Naive thymus-derived CD8-positive, alpha-beta T cell (primary cell): ENCODE measurements around the gene ZNF446. TPM values are rescaled to one million over a fixed set of nuclear protein-coding genes. Genes with fewer than 3 reads are reported as not detected.
"Not testable (repeated sequence)": the region's sequence is repeated elsewhere in the genome, so short reads cannot be mapped to it uniquely, and the experiment has no call there.

Source experiments
- ATAC-seq, 2 donors: fragments of 150-1000 bp; cut with Tn5 transposase in 1 of 2; sonication (Bioruptor Pico), chemical (Tn5 transposase) in 1 of 2; 1 replicate in 1 of 2; 2 replicates in 1 of 2; pipeline ENCODE4 v1.10.0; 2021; ENCODE audit warnings: mild to moderate bottlenecking in 2 of 2, moderate library complexity in 2 of 2
- POLR2A ChIA-PET: fragments of 350-600 bp; sonication (Branson Sonifier 250); formaldehyde crosslinking; loops from one replicate; lab custom pipeline; 2021; ENCODE audit warnings: antibody characterized with exemption; lab: Charles Lee
- DNase-seq, 10 donors: peaks; one replicate each; pipeline versions ENCODE4 v3.0.0 to v3.0.0-alpha.2; 2020 to 2022
- H3K27ac Mint-ChIP-seq, 10 donors: one replicate each; pipeline ENCODE4 v1.8.0; 2020 to 2022; ENCODE audit warnings: mild to moderate bottlenecking in 10 of 10, mixed read lengths in 10 of 10, moderate library complexity in 4 of 10, inconsistent platforms in 1 of 10
- H3K27me3 Mint-ChIP-seq, 5 donors: one replicate each; pipeline ENCODE4 v1.8.0; 2021 to 2022; ENCODE audit warnings: mixed read lengths in 5 of 5
- H3K36me3 Mint-ChIP-seq, 3 donors: one replicate each; pipeline ENCODE4 v1.8.0; 2020 to 2022; ENCODE audit warnings: mixed read lengths in 3 of 3, mild to moderate bottlenecking in 2 of 3, inconsistent platforms in 1 of 3
- H3K4me1 Mint-ChIP-seq, 4 donors: one replicate each; pipeline ENCODE4 v1.8.0; 2021 to 2022; ENCODE audit warnings: mixed read lengths in 4 of 4
- H3K4me3 Mint-ChIP-seq, 10 donors: one replicate each; pipeline ENCODE4 v1.8.0; 2020 to 2022; ENCODE audit warnings: mild to moderate bottlenecking in 10 of 10, mixed read lengths in 10 of 10, moderate library complexity in 6 of 10, inconsistent platforms in 1 of 10
- H3K9me3 Mint-ChIP-seq, 9 donors: one replicate each; pipeline ENCODE4 v1.8.0; 2020 to 2022; ENCODE audit warnings: mixed read lengths in 9 of 9, mild to moderate bottlenecking in 3 of 9, inconsistent platforms in 1 of 9, moderate library complexity in 1 of 9
- polyA plus RNA-seq, 3 donors: library from polyadenylated mRNA; unstranded; fragments of 300-500 nt; fragmentation: Illumina TruSeq; gene quantifications; one replicate each; pipeline ENCODE4 v1.2.3, GENCODE V29; 2021
- total RNA-seq, 8 experiments: library from RNA in 2 of 8; stranded (reverse) in 2 of 8; gene quantifications; one replicate each; pipeline ENCODE4 v1.2.3 and lab custom pipeline; 2021 to 2026

The ZNF446 gene
- total and polyA plus RNA-seq, 5 experiments from 2014 or later, result 1.6 to 20.4 (median 2.7) TPM

DNA sequence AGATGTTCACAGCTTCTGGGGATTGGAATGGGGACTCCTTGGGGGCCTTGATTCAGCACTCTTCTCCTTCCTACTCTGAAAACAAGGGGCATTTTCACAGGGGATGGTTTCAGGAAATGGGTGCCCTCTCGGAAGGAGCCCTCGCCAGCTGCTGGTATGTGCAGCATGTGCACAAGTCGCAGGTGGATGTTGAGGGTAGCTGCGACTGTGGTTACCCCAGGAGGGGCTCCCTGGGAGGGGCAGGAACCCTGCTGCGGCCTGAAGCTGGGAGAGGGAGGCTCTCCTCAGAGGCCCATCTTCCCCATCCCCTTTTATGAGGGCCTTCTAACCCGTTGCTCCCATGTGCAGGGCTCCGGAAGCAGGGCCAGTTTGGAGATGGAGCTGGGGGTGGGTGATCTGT, 6.2 kb downstream of the ZNF446 start:
- POLR2A ChIA-PET, result no interaction called here
- no peaks in the 10 kb centered on the region for H3K27me3 Mint-ChIP-seq
- peaks cover 0 to 11% (median 0%) of the 10 kb centered on the region in 3 donors for H3K36me3 Mint-ChIP-seq
- H3K9me3 Mint-ChIP-seq, result no peaks in the 10 kb centered on the region
- no peak overlapping the region for H3K4me3 Mint-ChIP-seq
- H3K27ac Mint-ChIP-seq, result peak overlapping the region in 2 of 10 donors; percentile 17 to 92
- H3K4me1 Mint-ChIP-seq, result peaks cover 0 to 3% (median 0%) of the 10 kb centered on the region in 4 donors
- DNase-seq (no peak), ATAC-seq (no peak)

- ATAC-seq (no peak), DNase-seq (no peak)
- POLR2A ChIA-PET, result interaction anchor here (0.7 to 1.4 kb wide), 5 partner anchors 11 to 75 kb away, joined by 3 to 8 read pairs (median 5); partner anchors contain the start of gene ZNF584
- Mint-ChIP-seq H3K4me3 (no peak overlapping the region), H3K9me3 (no peaks in the 10 kb centered on the region), H3K27ac (no peak overlapping the region), H3K4me1 (peaks cover 0 to 3% (median 0%) of the 10 kb centered on the region in 4 donors), H3K36me3 (peaks cover 0 to 11% (median 0%) of the 10 kb centered on the region in 3 donors), H3K27me3 (no peaks in the 10 kb centered on the region)
These were observed 7.6 kb downstream of the ZNF446 start for GRCh38 chr19:58483776-58484175.

DNA sequence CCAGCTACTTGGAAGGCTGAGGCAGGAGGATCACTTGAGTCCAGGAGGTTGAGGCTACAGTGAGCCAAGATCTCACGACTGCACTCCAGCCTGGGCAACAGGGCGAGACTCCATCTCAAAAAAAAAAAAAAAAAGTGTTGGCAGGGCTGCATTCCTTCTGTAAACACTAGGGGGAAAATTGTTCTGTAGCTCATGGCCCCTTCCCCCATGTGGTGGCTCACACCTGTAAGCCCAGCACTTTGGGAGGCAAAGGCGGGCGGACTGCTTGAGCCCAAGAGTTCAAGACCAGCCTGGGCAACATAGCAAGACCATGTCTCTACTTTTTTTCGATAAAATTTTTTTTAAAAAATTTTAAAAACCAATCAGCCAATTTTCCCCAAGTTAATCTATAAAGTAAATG, 8.2 kb downstream of the ZNF446 start:
- POLR2A ChIA-PET, result interaction anchor here (0.6 to 1.4 kb wide), 7 partner anchors 11 to 76 kb away, joined by 3 to 8 read pairs (median 5); partner anchors contain the start of gene ZNF584
- H3K27me3 Mint-ChIP-seq, ATAC-seq, H3K4me3 Mint-ChIP-seq, H3K4me1 Mint-ChIP-seq, H3K36me3 Mint-ChIP-seq, DNase-seq, H3K9me3 Mint-ChIP-seq, H3K27ac Mint-ChIP-seq: not testable (repeated sequence)

DNA sequence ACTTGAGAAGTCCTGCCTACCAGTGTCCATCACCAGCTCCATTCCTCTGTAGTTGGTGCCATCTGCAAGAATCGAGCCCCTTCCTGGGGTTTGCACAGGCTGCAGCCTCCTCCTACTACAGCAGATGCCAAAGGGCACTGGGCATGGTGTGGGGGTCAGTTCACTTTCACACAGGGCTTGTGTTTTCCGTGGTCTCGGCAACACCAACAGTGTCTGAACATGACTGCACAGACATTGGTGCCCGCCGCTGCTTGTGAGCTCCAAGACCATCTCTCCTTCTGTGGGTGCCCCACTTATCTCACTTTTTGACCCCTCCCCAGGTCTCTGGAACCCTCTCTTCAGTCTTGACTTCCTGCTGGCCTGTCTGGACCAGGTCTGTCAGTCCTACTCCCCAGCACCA, 15.2 kb downstream of the ZNF446 start:
- no peaks in the 10 kb centered on the region for H3K27me3 Mint-ChIP-seq
- DNase-seq, result no peak
- peak overlapping the region in 3 of 10 donors; percentile 13 to 65 (median 43) for H3K27ac Mint-ChIP-seq
- H3K36me3 Mint-ChIP-seq, result no peaks in the 10 kb centered on the region
- H3K9me3 Mint-ChIP-seq, result no peaks in the 10 kb centered on the region
- no peak for ATAC-seq
- peaks cover 0 to 5% (median 2%) of the 10 kb centered on the region in 4 donors for H3K4me1 Mint-ChIP-seq
- H3K4me3 Mint-ChIP-seq, result no peak overlapping the region
- POLR2A ChIA-PET, result no interaction called here

- ATAC-seq (no peak), DNase-seq (no peak)
- Mint-ChIP-seq H3K27me3 (no peaks in the 10 kb centered on the region), H3K4me1 (peaks cover 0 to 9% (median 5%) of the 10 kb centered on the region in 4 donors), H3K4me3 (no peak overlapping the region), H3K27ac (no peak overlapping the region), H3K9me3 (no peaks in the 10 kb centered on the region), H3K36me3 (no peaks in the 10 kb centered on the region)
- POLR2A ChIA-PET, result interaction anchor here (0.8 kb wide), 1 partner anchor 27 kb away, joined by 3 read pairs; the partner anchor contains the start of gene ZBTB45
These were observed 16.1 kb downstream of the ZNF446 start for GRCh38 chr19:58492265-58492664.

DNA sequence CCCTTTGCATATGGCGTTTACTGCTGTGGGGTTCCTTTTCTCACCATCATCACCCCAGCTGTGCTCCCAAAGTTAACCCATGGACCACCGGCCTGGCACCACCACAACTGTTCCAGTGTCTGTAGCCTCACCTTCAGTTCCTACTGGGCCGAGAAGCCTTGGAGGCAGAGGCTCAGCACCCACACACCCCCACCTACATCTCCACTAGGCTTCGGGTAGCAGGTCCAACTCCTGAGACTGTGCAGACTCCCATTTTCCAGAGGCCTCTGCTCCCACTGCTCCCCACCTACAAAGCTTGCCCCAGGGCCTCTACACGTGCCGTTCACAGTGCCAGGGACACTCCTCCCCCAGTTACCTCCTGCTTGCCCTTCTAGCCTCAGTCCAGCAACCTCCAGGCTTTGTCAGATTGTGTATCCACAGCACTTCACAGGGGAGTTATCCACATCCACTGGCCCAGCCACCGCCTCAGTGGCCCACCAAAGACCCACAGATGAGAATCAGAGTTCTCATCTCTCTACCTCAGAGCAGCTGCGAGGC, 21.6 kb downstream of the ZNF446 start:
- no peaks in the 10 kb centered on the region for H3K27me3 Mint-ChIP-seq
- H3K4me1 Mint-ChIP-seq, result peaks cover 14 to 30% (median 22%) of the 10 kb centered on the region in 4 donors
- POLR2A ChIA-PET, result interaction anchor here (0.6 to 1.7 kb wide), 3 partner anchors 21 to 315 kb away, joined by 3 to 5 read pairs (median 4); partner anchors contain the start of gene ZNF274
- peak overlapping the region; percentile 54 to 94 (median 64) for H3K4me3 Mint-ChIP-seq
- peaks cover 0 to 5% (median 0%) of the 10 kb centered on the region in 3 donors for H3K36me3 Mint-ChIP-seq
- H3K27ac Mint-ChIP-seq, result peak overlapping the region in 5 of 10 donors; percentile 3 to 91 (median 66)
- no peak for ATAC-seq
- H3K9me3 Mint-ChIP-seq, result peaks cover 0 to 32% (median 10%) of the 10 kb centered on the region in 9 donors
- DNase-seq, result no peak

- peaks cover 0 to 34% (median 10%) of the 10 kb centered on the region in 9 donors for H3K9me3 Mint-ChIP-seq
- H3K27me3 Mint-ChIP-seq, result no peaks in the 10 kb centered on the region
- peaks cover 14 to 30% (median 22%) of the 10 kb centered on the region in 4 donors for H3K4me1 Mint-ChIP-seq
- DNase-seq (peak in 1 of 10 donors; percentile 62), ATAC-seq (no peak)
- POLR2A ChIA-PET, result interaction anchor here (0.9 to 4.2 kb wide), 9 partner anchors 14 to 315 kb away, joined by 3 to 23 read pairs (median 6); partner anchors contain the start of genes SLC27A5, TRIM28, ZBTB45 and ZNF274
- peak overlapping the region in 9 of 10 donors; percentile 87 to 99 (median 97) for H3K27ac Mint-ChIP-seq
- peaks cover 0 to 5% (median 0%) of the 10 kb centered on the region in 3 donors for H3K36me3 Mint-ChIP-seq
- peak overlapping the region; percentile 89 to 96 (median 94) for H3K4me3 Mint-ChIP-seq
These were observed 22.3 kb downstream of the ZNF446 start for GRCh38 chr19:58498316-58499020.

DNA sequence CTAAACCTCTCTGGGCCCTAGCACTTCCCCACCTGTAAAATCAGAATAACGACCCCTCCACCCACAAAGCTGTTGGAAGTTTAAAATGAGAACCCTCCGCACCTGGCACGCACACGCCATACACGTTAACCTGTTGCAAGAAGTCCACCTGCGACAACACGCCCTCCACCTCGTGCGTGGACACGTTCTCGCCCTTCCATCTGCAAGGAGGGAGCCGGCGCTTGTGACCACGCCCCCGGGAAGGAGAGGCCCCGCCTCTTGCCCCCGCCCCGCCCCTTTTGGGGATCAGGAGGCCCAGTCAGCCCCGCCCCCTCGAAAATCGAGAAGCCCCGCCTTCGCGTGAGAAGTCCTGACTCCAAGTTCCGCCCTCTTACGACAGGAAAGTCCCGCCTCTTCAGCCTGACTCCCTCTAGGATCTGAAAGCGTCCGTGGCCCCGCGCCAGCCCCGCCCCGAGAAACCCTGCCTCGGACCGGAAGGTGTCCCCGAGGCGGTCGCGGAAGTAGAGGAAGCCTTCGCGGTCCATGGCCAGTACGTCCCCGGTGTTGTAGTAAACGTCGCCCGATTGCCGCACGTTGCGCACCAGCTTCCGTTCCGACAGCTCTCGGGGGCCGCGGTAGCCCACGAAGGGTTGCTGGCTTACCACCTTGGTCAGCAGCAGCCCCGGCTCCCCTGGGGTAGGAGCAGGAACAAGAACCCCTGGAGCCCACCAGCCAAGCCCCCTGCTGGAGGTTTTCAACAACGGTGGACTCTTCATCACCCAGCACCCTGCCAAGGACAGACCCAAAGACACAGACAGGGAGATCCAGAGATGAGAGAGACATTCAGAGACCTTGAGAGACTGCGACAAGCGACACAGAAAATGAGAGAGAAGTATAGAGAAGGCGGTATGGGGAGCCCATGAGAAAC, 23.1 kb downstream of the ZNF446 start:
- ATAC-seq (peak; percentile 89 to 90), DNase-seq (peak; percentile 82 to 98 (median 90))
- H3K36me3 Mint-ChIP-seq, result peaks cover 0 to 5% (median 0%) of the 10 kb centered on the region in 3 donors
- H3K4me3 Mint-ChIP-seq, result peak overlapping the region; percentile 89 to 96 (median 94)
- H3K27me3 Mint-ChIP-seq, result no peaks in the 10 kb centered on the region
- H3K9me3 Mint-ChIP-seq, result peaks cover 0 to 34% (median 12%) of the 10 kb centered on the region in 9 donors
- H3K4me1 Mint-ChIP-seq, result peaks cover 14 to 30% (median 22%) of the 10 kb centered on the region in 4 donors
- peak overlapping the region; percentile 86 to 99 (median 96) for H3K27ac Mint-ChIP-seq
- POLR2A ChIA-PET, result interaction anchor here (0.9 to 4.2 kb wide), 12 partner anchors 14 to 316 kb away, joined by 3 to 23 read pairs (median 4); partner anchors contain the start of genes SLC27A5, TRIM28, ZBTB45 and ZNF132

DNA sequence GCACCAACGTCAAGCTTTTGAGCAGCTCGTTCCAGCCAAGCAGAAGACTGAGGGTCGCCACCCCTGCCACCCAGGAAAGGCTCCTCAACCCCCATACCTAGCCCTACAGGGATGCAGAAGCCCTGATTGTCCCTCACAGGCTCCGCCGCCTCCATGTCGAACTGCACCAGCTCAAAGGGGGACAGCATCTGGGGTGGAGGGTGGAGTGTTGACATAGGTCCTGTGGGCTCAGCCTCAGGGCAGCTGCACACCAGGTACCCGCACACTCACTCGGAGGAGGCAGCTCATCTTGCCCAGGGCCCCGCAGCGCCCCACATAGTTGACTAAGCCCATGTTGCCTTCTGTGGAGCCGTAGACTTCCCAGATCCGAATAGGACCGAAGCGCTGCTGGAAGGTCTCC, 24.1 kb downstream of the ZNF446 start:
- Mint-ChIP-seq H3K4me1 (peaks cover 14 to 30% (median 22%) of the 10 kb centered on the region in 4 donors), H3K36me3 (peaks cover 0 to 5% (median 0%) of the 10 kb centered on the region in 3 donors), H3K27me3 (no peaks in the 10 kb centered on the region), H3K4me3 (peak overlapping the region in 1 of 10 donors; percentile 22), H3K9me3 (peaks cover 0 to 34% (median 12%) of the 10 kb centered on the region in 9 donors), H3K27ac (peak overlapping the region in 8 of 10 donors; percentile 13 to 98 (median 78))
- no peak for ATAC-seq
- POLR2A ChIA-PET, result interaction anchor here (1.0 to 4.2 kb wide), 7 partner anchors 13 to 317 kb away, joined by 3 to 23 read pairs (median 6); partner anchors contain the start of genes SLC27A5, TRIM28, ZBTB45 and ZNF132
- no peak for DNase-seq

- H3K27ac Mint-ChIP-seq, H3K36me3 Mint-ChIP-seq, H3K4me1 Mint-ChIP-seq, DNase-seq, H3K4me3 Mint-ChIP-seq, H3K27me3 Mint-ChIP-seq, ATAC-seq: not testable (repeated sequence)
- POLR2A ChIA-PET, result interaction anchor here (1.8 kb wide), 1 partner anchor 12 kb away, joined by 6 read pairs; the partner anchor contains the start of gene ZBTB45
- peaks cover 0 to 26% (median 8%) of the 10 kb centered on the region in 9 donors for H3K9me3 Mint-ChIP-seq
These were observed 31.6 kb downstream of the ZNF446 start for GRCh38 chr19:58507602-58508223.

DNA sequence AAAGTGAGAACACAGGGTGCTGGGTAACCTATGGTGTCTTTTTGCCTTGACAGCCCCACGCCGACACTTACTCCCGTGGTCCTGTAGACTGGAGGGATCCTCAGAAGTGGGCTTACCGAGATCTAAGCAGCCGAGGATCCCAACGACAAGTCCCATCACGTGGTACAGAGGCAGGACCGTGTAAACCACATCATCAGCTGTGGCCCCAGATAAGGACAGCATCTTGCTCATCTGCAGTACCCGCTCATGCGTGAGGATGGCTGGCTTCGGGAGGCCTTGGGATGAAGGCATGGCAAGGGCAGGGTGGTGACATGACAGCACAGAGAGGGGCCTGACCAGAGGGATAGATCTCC, 33.6 kb downstream of the ZNF446 start:
- H3K9me3 Mint-ChIP-seq, result peaks cover 0 to 18% (median 6%) of the 10 kb centered on the region in 9 donors
- POLR2A ChIA-PET, result interaction anchor here (0.9 kb wide), 1 partner anchor 8 kb away, joined by 3 read pairs; no protein-coding TSS in a partner anchor
- ATAC-seq (no peak), DNase-seq (no peak)
- no peak overlapping the region for H3K4me3 Mint-ChIP-seq
- no peaks in the 10 kb centered on the region for H3K27me3 Mint-ChIP-seq
- peaks cover 4 to 15% (median 9%) of the 10 kb centered on the region in 4 donors for H3K4me1 Mint-ChIP-seq
- peak overlapping the region in 1 of 10 donors; percentile 22 for H3K27ac Mint-ChIP-seq
- H3K36me3 Mint-ChIP-seq, result peaks cover 2 to 8% (median 8%) of the 10 kb centered on the region in 3 donors
